ENCODE results near the gene SYT2.

DNA sequence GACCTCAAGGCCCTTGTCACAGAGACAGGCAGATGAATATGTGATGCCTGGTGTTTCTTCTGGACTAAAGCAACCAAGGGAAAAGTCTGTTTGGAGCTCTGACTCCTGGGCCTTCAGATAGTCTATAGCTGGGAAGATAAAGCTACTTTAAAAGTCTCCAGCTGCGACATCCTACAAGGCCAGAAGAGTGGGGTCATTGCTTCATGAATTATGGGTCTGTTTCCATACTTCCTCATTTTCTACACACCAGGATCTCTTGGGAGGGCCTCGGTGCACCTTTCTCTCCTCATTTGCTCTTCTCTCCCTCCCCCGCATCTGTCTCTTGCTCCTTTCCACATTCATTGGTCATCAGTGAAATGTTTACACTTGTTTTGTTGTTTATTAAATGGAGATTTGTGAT, 44.8 kb downstream of the SYT2 start:
- TF ChIP-seq POLR2A (IDR thresholded peaks at IDR 0.05) (no peak), CTCF (IDR thresholded peaks at IDR 0.05) (no peak), POLR2AphosphoS5 (IDR thresholded peaks at IDR 0.05) (no peak)

All from gastroesophageal sphincter (tissue), 3 donors.